Right renal pelvis (tissue), 4 donors: ENCODE measurements around the gene NHP2. TPM values are rescaled to one million over a fixed set of nuclear protein-coding genes. Genes with fewer than 3 reads are reported as not detected.
A peak's percentile ranks its signal among the peaks of the same experiment; 100 is the strongest.

Experiments used
- DNase-seq, 4 donors: peaks; one replicate each; pipeline ENCODE4 v3.0.0-alpha.2; 2013; ENCODE audit warnings: low read depth in 4 of 4, low spot score in 3 of 4, missing footprints in 1 of 4
- polyA plus RNA-seq, 4 donors: library from polyadenylated mRNA; unstranded; fragments of 120-200 nt; gene quantifications; one replicate each; pipeline ENCODE4 v1.2.1, GENCODE V29; 2013; ENCODE audit not compliant: insufficient read length in 4 of 4

Gene NHP2
- polyA plus RNA-seq, 4 donors, result 92.4 to 132 (median 99.9) TPM

DNA sequence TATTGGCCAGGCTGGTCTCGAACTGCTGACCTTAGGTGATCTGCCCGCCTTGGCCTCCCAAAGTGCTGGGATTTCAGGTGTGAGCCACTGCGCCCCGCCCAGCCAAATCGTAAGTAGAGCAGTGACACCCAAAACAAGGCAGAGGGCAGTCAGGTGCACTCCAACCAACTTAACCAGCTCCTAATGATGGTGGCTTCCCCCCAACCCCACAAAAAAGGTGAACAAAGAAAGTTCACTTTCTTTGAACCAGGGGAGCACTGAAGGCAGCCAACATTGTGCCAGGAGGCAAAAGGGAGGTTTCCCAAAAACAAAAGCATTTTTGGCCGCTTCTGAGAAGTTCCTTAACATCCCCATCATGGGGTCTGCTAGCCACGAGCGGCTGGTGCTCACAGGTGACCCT, 23.9 kb upstream of the NHP2 start:
- DNase-seq, result no peak

DNA sequence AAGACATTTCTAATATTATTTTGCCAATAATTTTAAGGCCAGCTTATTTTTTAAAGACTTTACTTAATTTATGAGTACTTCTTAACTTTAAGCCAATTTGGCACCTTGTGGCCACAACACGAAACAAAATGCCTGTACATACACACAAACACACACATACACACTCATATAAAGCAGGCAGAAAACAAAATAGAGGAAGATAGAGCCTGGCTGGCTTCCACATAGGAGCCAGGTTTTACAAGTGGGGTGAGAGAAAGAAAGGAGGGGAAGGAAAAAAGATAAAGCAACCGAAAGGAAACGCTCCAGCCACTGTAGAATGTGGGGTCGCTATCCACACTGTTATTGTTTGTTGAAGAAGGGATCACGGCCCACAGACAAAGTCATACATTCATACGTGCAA, 23.1 kb upstream of the NHP2 start:
- no peak for DNase-seq

DNA sequence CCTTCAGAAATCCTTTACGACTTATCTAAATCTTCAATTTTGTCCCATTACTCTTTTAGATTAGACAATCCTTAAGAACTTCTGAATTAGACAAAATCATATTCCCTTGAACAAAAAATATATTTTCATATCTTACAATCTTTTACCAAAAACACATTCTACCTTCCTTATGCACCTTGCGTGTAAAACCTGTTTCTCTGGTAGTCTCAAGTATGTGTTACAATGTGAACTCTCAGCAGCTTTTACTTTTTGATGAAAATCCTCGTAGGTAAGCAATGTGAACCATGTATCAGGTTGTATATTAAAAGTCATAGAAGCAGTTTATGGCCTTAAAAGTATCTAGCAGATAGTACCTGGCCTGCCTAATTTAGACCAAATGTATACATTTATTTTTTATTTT, 20.8 kb upstream of the NHP2 start:
- no peak for DNase-seq

DNA sequence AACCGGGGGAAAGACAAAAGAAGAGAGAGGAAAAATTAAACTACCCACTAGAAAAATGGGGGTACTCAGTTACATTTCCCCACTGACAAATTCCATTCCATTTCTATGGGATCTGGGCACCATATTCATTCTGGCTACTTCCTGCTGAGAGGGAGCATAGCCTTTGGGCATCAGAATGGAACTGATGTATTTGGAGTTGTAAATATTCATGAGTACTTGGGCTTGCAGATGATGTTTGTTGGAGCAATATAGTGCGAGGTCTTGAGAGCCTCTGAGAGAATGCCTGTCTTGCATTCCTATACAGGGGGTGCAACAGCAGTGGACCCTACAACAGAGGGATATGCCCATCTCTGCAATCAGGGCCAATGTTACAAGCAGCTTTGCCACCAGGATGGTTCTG, 16.8 kb upstream of the NHP2 start:
- DNase-seq, result no peak

DNA sequence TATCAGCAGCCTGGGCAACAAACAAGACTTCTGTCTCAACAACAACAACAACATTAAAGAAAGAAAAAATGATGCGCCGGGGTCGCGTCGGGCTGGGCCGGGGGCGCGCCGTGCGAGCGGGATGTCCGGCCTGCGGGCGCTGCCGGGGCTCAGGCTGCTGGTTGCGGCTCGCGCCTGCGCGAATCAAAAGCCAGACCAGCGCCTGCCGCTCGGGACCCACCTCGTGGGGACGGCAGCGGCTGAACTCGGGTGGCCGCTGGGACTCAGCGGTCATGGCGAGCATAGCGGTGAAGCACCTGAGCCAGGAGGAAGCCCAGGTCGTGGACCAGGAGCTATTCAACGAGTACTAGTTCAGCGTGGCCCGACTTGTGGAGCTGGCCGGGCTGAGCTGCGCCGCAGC, 11.9 kb upstream of the NHP2 start:
- DNase-seq, result no peak

DNA sequence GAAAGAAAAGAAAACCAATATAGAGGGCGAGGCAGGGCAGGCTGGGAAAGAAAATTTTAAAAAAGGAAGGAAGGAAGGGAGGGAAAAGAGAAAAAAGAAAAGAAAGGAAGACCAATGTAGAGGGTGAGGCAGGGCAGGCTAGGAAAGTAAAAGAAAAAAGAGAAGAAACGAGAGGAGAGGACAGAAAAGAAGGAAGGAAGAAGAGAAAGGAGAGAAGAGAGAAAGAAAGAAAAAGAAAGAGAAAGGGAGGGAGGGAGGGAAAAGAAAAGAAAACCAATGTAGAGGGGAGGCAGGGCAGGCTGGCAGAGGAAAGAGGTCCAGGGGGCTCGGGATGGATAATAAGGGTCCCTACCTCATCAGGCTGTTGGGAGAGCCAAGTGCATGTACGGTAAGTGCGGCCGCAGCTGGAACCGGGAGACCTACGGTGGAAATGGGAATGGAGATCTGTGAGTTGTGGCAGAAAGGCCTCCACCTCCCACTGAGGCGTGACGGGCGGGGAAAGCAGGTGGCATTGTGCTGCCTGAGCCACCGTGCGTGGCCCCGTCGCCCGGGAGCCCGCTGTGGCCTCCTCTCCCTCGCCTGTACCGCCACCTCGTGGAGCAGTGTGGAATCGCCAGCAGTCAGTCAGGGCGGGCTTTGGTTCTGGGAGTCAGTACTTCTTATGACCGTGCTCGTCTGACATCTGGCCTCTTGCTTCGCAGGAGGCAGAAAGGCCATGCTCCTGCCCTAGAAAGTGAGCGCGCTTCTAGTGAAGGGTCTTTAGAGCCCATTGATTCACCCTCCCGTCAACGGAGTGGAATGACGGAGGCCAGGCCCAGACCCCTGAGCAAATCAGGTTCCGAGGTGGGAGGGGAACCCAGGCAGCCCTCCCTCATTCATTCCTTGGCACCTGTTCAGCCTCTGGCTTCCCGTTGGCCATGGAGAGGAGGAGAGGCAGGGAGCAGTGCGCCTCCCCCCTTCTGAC, 10.4 kb upstream of the NHP2 start:
- DNase-seq, result peak; percentile 68 to 83 (median 76)

DNA sequence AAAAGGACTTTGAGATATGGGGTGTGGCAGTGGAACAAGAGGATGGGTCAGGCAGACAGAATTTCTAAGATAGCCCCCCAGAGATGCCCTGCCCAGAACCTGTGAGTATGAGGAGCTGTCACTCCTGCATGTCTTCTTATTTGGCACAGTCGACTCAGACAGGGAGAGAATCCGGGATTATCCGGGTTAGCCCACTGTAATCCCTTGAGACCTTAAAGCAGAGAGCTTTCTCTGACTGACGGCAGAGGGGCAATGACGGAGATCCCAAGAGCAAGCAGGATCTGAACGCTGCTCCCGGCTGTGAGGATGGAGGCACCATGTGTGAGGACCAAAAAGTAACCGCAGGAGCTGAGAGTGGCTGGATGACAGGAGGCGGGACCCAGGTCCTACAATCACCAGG, 8.8 kb upstream of the NHP2 start:
- no peak for DNase-seq

DNA sequence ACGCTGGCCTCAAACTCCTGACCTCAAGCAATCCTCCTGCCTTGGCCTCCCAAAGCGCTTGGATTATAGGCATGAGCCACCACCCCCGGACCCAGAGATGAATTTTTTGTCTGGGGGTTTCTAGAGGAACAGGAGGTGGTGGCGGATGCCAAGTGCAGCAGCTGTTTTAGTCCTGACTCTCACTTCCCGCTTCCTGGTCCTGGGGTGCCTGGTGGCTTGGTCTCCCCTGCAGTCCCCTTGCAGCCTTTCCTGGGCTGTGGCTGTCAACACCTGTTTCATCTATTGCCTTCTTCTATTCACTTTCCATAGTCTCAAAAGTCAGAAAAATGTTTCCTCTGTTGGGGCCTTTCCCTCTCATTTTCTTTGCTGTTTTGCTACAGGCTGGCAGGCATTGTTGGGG, 6.5 kb upstream of the NHP2 start:
- DNase-seq, result no peak

DNA sequence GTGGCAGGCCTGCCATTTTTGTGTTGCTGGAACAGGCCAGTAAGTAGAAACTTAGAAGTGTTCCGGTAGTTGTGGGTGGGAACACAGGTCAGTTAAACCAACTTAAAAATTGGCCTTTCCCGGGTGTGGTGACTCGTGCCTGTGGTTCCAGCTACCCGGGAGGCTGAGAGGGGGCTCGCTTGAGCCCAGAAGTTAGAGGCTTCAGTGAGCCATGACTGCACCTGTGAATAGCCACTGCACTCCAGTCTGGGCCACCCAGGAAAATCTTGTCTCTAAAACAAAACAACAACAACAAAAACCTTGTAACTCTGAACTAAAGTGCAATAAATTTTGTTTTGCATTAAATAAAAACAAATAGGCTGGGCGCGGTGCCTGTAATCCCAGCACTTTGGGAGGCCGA, 1.4 kb upstream of the NHP2 start:
- DNase-seq, result no peak

DNA sequence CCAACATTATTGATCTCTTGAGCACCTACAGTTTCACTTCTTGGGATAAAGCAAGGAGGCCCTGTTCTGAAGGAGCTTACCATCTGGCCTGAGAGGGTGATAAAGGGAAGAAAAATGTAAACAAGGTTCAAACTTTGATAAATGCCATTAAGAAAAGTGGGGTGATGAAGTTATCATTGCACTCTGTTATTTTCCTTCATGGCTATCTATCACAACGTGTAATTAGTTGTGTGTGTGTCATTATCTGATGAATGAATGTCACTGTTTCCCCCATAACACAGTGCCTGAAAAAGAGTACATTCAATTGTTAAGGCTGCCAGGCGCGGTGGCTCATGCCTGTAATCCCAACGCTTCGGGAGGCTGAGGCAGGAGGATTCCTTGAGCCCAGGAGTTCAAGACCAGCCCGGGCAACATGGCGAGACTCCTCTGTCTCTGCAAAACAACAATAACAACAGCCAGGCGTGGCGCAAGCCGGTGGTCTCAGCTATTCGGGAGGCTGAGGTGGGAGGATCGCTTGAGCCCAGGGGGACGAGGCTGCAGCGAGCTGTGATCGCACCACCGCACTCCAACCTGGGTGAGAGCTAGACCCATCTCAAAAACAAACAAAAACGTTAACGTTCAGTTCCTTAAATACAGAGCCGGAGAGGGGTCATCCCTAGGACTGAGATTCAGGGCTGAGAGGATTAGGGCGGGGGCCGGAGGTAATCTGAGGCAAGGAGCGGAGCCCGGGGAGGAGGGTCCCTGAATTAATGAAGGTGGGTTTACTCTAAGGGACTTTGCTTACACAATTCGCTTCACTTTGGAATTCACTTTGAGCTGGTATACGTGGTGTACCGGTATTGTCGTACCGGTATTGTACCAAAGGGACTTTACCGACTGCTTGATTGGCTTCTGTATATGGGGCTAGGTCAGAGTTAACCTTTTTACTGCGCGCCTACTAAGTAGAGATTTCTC, 917 bp downstream of the NHP2 start:
- DNase-seq, result no peak

DNA sequence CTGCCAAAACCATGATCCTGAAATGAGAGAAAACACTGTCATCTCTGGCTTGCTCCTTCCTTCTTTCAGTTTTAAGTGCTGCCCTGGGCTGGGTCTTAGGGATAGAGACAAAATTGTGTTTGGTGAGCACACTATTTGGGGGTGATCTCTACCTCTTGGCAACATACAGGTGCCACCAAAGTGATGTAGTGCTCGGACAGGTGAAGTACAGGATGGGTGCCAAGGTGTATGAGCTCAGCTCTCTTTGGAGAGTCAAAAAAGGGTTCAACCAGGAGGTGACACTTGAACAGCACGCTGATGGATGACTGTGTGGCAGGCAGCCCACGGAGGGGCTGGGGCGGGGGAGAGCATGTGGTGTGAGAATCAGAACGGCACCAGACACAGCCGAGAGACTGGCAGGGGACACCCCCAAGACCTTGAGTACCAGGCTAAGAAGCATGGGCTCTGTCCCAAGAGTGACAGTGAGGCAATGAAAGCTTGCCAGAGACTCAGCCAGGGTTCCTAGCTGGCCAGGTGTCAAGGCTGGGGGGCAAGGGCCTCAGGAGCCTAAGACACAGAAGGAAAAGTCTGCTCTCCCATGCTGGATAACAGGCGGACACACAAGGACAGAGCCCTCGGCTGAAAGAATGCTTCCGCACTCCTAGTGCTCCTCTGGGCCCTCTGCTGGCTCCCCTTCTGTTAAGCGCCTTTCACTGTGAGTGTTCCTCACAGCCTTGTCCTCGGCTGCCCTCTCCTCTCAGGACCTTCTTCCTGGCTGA, 2.5 kb downstream of the NHP2 start:
- no peak for DNase-seq

DNA sequence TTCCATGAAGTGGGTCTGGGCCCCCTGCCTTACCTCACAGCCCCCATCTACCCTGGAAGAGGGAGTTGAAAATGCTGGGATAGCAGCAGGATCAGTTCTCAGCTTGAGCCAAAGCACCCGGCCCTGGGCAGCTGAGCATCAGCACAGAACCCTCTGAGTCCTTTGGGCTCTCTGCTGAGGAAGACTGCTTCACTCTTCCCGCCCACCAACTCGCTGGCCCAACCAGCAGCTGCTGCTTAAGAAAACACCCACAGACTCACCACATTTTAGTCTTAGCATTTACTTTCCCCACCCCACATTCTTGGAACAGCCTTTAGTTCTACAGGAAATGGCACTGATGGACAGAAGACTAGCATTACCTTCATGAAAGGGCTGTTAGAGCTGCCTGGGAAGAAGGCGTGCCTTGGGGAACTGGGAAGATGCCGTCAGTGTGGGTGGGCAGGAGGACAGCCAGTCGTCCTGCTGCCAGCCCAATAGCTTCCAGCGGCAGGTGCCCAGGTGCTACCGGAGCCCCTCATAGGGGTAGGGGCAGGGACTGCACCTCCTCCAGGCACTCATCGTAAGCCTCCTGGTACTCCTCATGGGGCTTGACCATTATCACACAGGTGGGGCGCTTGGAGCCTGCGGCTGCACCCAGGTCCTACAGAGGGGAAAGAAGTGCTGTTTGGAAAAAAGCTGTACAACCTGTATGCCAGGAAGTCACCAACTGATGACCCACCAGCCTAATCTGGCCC, 4.3 kb downstream of the NHP2 start:
- DNase-seq, result no peak

DNA sequence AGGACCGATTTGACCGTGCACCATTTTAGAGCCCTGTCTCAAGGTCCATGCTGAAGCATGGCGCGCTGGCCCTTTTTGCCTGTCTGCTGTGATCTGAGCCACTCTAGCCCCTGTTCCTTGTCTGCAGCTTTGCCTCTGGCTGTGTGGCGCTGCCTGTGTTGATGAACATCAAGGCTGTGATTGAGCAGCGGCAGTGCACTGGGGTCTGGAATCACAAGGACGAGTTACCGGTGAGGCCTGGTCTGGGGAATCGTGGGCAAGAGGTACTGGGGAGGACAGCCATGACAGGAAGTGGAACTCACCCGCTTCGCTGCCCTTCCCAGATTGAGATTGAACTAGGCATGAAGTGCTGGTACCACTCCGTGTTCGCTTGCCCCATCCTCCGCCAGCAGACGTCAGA, 6.3 kb downstream of the NHP2 start:
- no peak for DNase-seq

DNA sequence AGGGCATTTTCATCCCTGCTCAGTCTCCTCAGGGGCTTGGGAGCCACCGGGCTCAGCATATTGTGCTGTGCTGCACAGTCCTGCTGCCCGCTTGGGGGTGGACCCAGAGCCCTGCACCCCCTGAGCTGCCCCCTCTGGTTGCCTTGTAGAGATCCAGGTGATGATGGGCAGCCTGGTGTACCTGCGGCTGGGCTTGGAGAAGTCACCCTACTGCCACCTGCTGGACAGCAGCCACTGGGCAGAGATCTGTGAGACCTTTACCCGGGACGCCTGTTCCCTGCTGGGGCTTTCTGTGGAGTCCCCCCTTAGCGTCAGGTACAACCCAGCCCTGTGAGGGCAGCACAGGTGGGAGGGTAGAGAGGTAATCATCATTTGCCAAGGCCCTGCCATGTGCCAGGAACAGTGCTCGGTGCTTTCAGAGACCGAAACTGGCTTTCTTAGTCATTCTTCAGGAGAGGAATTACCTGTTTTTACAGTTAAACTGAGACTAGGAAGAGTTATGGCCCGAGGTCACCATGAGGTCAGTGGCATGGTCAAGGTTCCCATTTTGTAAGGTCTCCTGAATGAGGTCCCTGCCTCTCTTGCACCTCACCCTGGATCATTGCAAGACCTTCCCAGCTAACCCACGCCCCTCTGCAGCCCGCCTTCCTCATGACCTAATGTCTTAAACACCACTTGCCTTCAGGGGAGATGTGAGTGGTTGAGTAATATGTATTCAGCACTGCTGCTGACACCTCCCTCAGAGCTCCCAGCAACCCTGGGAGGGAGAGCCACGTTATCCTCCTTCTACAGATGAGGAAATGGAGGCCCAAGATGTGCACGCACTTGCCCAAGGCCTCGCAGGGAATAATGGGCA, 7.5 kb downstream of the NHP2 start:
- no peak for DNase-seq

DNA sequence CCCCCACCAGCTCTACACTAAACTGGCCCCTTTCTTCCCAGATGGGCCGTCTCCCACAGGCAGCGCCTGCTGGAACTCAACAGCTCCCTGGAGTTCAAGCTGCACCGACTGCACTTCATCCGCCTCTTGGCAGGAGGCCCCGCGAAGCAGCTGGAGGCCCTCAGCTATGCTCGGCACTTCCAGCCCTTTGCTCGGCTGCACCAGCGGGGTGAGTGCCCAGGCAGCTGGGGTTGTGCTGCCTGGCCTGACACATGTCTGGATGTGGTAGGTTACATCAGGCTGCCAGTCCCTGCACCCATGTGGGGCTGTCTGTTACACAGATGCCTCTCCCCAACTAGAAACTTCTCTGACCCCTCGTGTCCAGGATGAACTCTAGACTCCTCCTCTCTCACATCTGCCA, 9.8 kb downstream of the NHP2 start:
- DNase-seq, result no peak

DNA sequence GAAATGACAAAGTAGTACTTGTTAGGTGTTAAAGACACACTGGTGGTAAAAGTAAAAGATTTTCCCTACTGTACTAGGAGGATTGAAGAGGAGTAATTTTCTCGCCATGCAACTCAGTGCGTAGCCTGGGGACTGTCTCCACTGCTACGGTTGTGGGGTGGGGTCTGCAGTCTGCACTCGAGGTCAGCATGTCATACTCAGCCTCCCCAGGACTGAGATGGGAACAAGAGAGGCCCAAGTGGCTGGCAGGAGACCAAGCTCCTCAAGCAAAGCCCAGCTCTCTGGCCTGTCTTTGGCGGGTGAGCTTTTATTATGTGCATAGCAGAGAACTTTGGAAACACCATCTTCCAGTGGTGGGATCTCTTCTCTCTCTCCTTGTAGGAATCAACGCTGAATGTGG, 10.4 kb downstream of the NHP2 start:
- no peak for DNase-seq

DNA sequence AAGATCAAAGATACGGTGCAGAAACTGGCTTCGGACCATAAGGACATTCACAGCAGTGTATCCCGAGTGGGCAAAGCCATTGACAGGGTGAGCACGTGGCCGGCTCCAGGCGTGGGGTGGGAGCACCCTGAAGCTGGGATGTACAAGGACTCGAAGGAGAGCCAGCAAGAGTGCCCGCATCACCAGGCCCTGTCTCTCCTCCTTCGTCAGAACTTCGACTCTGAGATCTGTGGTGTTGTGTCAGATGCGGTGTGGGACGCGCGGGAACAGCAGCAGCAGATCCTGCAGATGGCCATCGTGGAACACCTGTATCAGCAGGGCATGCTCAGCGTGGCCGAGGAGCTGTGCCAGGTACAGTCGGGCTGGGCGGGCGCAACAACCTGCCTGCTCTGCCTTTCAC, 11.0 kb downstream of the NHP2 start:
- no peak for DNase-seq

DNA sequence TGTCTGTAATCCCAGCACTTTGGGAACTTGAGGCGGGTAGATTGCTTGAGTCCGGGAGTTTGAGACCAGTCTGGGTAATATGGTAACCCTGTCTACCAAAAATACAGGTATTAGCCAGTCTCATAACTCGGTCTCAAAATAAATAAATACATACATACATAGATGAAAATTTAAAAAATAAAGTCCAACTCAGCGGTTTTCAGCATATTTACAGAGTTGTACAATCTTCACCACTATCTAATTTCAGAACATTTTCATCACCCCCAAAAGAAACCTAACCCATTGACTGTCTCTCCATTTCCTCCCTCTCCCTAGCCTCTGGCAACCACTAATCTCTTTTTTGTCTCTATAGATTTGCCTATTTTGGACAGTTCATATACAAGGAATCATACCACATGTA, 12.1 kb downstream of the NHP2 start:
- DNase-seq, result no peak

DNA sequence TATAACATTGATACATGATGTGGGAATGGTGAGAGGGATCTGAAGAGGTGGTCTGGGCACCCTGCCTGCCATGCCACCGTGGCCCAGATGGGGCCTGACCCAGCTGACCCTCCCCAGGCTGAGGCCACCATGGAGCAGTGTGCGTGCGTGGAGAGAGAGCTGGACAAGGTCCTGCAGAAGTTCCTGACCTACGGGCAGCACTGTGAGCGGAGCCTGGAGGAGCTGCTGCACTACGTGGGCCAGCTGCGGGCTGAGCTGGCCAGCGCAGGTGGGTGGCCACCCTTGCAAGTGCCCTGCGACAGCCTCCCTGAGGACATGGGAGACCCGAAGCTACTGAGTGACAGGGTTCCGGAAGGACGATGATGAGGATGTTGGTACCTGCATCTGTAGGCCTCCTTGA, 15.7 kb downstream of the NHP2 start:
- DNase-seq, result no peak
